K562 (cell line): ENCODE measurements around the gene ATRNL1.

Source experiments
- DNMT1 ChIP-seq: fragments of 450-650 bp; IDR thresholded peaks from 2 replicates; pipeline ENCODE4 v1.6.1; 2016; ENCODE audit warnings: antibody characterized with exemption, mild to moderate bottlenecking
- EP300 ChIP-seq: IDR thresholded peaks from 2 replicates; pipeline ENCODE4 v1.6.1; 2012; ENCODE audit warnings: low read length, improper control_type of control experiment
- MAFK ChIP-seq: IDR thresholded peaks from 2 replicates; pipeline ENCODE4 v1.6.1; 2011; ENCODE audit warnings: low read length, improper control_type of control experiment
- RAD21 ChIP-seq, 2 experiments: fragments of 250-450 bp in 1 of 2; fragments of 450-650 bp in 1 of 2; sonication (Bioruptor Pico) in 1 of 2; formaldehyde crosslinking in 1 of 2; IDR thresholded peaks in 1 of 2; conservative IDR thresholded peaks in 1 of 2; 2 replicates each; pipeline versions ENCODE4 v1.4.0 to v1.8.0; 2020 to 2022; ENCODE audit warnings: mild to moderate bottlenecking in 2 of 2, moderate library complexity in 1 of 2
- SIN3A ChIP-seq, 2 experiments: fragments of 150-350 bp in 1 of 2; IDR thresholded peaks; 2 replicates each; pipeline ENCODE4 v1.6.1; 2011 to 2016; ENCODE audit warnings: borderline replicate concordance in 2 of 2, low read depth in 2 of 2, low read length in 2 of 2, mild to moderate bottlenecking in 2 of 2, moderate library complexity in 2 of 2; ENCODE audit not compliant: control insufficient read depth in 1 of 2
- ZBTB11 ChIP-seq, 3 experiments: fragments of 200-800 bp in 1 of 3; fragments of 250-450 bp in 1 of 3; fragments of 450-650 bp in 1 of 3; sonication (Bioruptor Pico) in 1 of 3; sonication (Bioruptor generic) in 1 of 3; formaldehyde crosslinking in 1 of 3; IDR thresholded peaks; 2 replicates each; pipeline versions ENCODE4 v1.6.1 to v1.8.0; 2016 to 2022; ENCODE audit warnings: mild to moderate bottlenecking in 2 of 3, missing genetic modification characterization in 2 of 3, missing compliant biosample characterization in 1 of 3, moderate library complexity in 1 of 3
- ZSCAN32 ChIP-seq: fragments of 450-650 bp; formaldehyde crosslinking; IDR thresholded peaks from 2 replicates; pipeline ENCODE4 v1.4.0; 2020; ENCODE audit warnings: mild to moderate bottlenecking, moderate library complexity

GRCh38 chr10:115503546-115503945 is 410.4 kb downstream of the ATRNL1 start:
- TF ChIP-seq MAFK (no peak), ZBTB11 (CRISPR knock-in tag; IDR thresholded peaks at IDR 0.05) (no peak), RAD21 (CRISPR knock-in tag; conservative IDR thresholded peaks at IDR 0.05 in 1 of 2, IDR thresholded peaks at IDR 0.05 in 1 of 2) (no peak), SIN3A (IDR thresholded peaks at IDR 0.05; ENCODE audit: borderline replicate concordance in 2 of 2, control insufficient read depth in 1 of 2, low read depth in 2 of 2, low read length in 2 of 2) (no peak), ZSCAN32 (CRISPR knock-in tag) (no peak), EP300 (no peak), DNMT1 (no peak)
